ENCODE results near the gene GNAT3.

- TF ChIP-seq, protein P1, sequence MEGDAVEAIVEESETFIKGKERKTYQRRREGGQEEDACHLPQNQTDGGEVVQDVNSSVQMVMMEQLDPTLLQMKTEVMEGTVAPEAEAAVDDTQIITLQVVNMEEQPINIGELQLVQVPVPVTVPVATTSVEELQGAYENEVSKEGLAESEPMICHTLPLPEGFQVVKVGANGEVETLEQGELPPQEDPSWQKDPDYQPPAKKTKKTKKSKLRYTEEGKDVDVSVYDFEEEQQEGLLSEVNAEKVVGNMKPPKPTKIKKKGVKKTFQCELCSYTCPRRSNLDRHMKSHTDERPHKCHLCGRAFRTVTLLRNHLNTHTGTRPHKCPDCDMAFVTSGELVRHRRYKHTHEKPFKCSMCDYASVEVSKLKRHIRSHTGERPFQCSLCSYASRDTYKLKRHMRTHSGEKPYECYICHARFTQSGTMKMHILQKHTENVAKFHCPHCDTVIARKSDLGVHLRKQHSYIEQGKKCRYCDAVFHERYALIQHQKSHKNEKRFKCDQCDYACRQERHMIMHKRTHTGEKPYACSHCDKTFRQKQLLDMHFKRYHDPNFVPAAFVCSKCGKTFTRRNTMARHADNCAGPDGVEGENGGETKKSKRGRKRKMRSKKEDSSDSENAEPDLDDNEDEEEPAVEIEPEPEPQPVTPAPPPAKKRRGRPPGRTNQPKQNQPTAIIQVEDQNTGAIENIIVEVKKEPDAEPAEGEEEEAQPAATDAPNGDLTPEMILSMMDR (IDR thresholded peaks at IDR 0.05), result no peak
- TF ChIP-seq ZFX (IDR thresholded peaks at IDR 0.05; ENCODE audit: borderline replicate concordance), result no peak
These were observed 15.3 kb downstream of the GNAT3 start for GRCh38 chr7:80496586-80496985.

Measured in 22Rv1 (cell line).